Omental fat pad (tissue), 4 donors: ENCODE measurements around the gene FOXK1. TPM values are rescaled to one million over a fixed set of nuclear protein-coding genes. Genes with fewer than 3 reads are reported as not detected.

Experiments
- ATAC-seq: fragments of 150-250 bp; one replicate; pipeline ENCODE4 v1.9.1; 2016; ENCODE audit warnings: mild to moderate bottlenecking, moderate library complexity; ENCODE audit not compliant: low FRiP score
- DNase-seq: peaks from one replicate; pipeline ENCODE4 v3.0.0-alpha.2; 2019; ENCODE audit warnings: low spot score
- CTCF ChIP-seq, 3 donors: fragments of 450-650 bp; IDR thresholded peaks; one replicate each; pipeline ENCODE4 v1.5.1; 2016 to 2017; ENCODE audit warnings: antibody characterized with exemption in 3 of 3, mild to moderate bottlenecking in 3 of 3, moderate library complexity in 2 of 3
- total RNA-seq, 4 donors: library from RNA; depleted of rRNA; stranded (reverse); fragments of >200 nt; gene quantifications; one replicate each; pipeline ENCODE4 v1.1.0, GENCODE V29; 2016

FOXK1 gene
- total RNA-seq, 4 donors from 2014 or later = 10.8 to 35.0 (median 20.4) TPM

GRCh38 chr7:4815121-4815520 is 133.0 kb downstream of the FOXK1 start:
- TF ChIP-seq CTCF (IDR thresholded peaks at IDR 0.05) = no peak
- no peak for DNase-seq
- no peak for ATAC-seq

GRCh38 chr7:4815609-4816418 is 133.7 kb downstream of the FOXK1 start:
- no peak for TF ChIP-seq CTCF (IDR thresholded peaks at IDR 0.05)
- ATAC-seq (no peak), DNase-seq (no peak)

- ATAC-seq (no peak), DNase-seq (no peak)
- no peak for TF ChIP-seq CTCF (IDR thresholded peaks at IDR 0.05)
These were observed 134.5 kb downstream of the FOXK1 start for GRCh38 chr7:4816419-4817080.

GRCh38 chr7:4817178-4817901 is 135.2 kb downstream of the FOXK1 start:
- DNase-seq (no peak), ATAC-seq (no peak)
- TF ChIP-seq CTCF (IDR thresholded peaks at IDR 0.05) = no peak

- ATAC-seq (no peak), DNase-seq (no peak)
These were observed 136.1 kb downstream of the FOXK1 start for GRCh38 chr7:4818000-4818794.

More at GRCh38 chr7:4818000-4818794, 136.1 kb downstream of the FOXK1 start:
- no peak for TF ChIP-seq CTCF (IDR thresholded peaks at IDR 0.05)
